Neural cell (in vitro differentiated cells): ENCODE data around the gene PIP5K1A.

Source experiments
- EZH2 ChIP-seq: fragments of 200-600, 300-800 bp; shearing (Covaris generic), sonication (generic); IDR thresholded peaks from 2 replicates; pipeline ENCODE4 v1.6.1; 2014; ENCODE audit warnings: antibody characterized with exemption, low read length, borderline replicate concordance, mild to moderate bottlenecking; ENCODE audit not compliant: insufficient read depth, poor library complexity, severe bottlenecking
- POLR2AphosphoS5 ChIP-seq: IDR thresholded peaks from 2 replicates; pipeline ENCODE4 v1.6.1; 2012
- RAD21 ChIP-seq: fragments of 450-650 bp; conservative IDR thresholded peaks from 2 replicates; pipeline ENCODE4 v1.6.1; 2014; ENCODE audit warnings: antibody characterized with exemption, mild to moderate bottlenecking, moderate library complexity
- TAF1 ChIP-seq: IDR thresholded peaks from 2 replicates; pipeline ENCODE4 v1.6.1; 2012; ENCODE audit warnings: low read depth
- TF ChIP-seq, protein P1 (sequence below): fragments of 450-650 bp; IDR thresholded peaks from 2 replicates; pipeline ENCODE4 v1.5.1; 2014; ENCODE audit warnings: antibody characterized with exemption, mild to moderate bottlenecking, moderate library complexity; ENCODE audit not compliant: poor library complexity, severe bottlenecking
- TF ChIP-seq, protein P2 (sequence below): IDR thresholded peaks from 2 replicates; pipeline ENCODE4 v1.6.1; 2012; ENCODE audit warnings: borderline replicate concordance

DNA sequence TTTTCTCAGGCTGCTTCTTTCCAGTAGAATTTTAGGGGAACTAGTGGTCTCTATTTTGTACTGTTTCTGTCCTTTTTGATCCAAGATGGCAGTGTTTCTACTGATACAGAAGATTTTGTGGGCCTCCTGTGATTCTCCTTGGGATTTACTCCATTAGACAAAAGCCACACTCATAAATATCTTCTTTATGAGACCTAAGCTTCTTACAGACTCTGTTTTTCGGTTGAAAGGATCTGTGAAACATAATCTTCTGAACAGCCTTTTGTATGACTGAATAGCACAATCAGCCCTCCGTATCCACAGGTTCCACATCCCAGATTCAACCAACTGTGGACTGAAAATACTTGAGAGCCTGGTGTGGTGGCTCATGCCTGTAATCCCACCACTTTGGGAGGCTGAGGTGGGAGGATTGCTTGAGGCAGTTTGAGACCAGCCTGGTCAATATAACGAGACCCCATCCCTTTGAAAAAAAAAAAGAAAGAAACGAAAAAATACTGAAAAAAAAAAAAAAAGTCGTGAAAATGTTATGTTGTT lies 45.4 kb downstream of the PIP5K1A start:
- no peak for TF ChIP-seq EZH2
- TF ChIP-seq, protein P1, sequence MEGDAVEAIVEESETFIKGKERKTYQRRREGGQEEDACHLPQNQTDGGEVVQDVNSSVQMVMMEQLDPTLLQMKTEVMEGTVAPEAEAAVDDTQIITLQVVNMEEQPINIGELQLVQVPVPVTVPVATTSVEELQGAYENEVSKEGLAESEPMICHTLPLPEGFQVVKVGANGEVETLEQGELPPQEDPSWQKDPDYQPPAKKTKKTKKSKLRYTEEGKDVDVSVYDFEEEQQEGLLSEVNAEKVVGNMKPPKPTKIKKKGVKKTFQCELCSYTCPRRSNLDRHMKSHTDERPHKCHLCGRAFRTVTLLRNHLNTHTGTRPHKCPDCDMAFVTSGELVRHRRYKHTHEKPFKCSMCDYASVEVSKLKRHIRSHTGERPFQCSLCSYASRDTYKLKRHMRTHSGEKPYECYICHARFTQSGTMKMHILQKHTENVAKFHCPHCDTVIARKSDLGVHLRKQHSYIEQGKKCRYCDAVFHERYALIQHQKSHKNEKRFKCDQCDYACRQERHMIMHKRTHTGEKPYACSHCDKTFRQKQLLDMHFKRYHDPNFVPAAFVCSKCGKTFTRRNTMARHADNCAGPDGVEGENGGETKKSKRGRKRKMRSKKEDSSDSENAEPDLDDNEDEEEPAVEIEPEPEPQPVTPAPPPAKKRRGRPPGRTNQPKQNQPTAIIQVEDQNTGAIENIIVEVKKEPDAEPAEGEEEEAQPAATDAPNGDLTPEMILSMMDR, result no peak
- TF ChIP-seq POLR2AphosphoS5, result no peak
- TF ChIP-seq, protein P2, sequence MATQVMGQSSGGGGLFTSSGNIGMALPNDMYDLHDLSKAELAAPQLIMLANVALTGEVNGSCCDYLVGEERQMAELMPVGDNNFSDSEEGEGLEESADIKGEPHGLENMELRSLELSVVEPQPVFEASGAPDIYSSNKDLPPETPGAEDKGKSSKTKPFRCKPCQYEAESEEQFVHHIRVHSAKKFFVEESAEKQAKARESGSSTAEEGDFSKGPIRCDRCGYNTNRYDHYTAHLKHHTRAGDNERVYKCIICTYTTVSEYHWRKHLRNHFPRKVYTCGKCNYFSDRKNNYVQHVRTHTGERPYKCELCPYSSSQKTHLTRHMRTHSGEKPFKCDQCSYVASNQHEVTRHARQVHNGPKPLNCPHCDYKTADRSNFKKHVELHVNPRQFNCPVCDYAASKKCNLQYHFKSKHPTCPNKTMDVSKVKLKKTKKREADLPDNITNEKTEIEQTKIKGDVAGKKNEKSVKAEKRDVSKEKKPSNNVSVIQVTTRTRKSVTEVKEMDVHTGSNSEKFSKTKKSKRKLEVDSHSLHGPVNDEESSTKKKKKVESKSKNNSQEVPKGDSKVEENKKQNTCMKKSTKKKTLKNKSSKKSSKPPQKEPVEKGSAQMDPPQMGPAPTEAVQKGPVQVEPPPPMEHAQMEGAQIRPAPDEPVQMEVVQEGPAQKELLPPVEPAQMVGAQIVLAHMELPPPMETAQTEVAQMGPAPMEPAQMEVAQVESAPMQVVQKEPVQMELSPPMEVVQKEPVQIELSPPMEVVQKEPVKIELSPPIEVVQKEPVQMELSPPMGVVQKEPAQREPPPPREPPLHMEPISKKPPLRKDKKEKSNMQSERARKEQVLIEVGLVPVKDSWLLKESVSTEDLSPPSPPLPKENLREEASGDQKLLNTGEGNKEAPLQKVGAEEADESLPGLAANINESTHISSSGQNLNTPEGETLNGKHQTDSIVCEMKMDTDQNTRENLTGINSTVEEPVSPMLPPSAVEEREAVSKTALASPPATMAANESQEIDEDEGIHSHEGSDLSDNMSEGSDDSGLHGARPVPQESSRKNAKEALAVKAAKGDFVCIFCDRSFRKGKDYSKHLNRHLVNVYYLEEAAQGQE, result no peak
- no peak for TF ChIP-seq RAD21
- no peak for TF ChIP-seq TAF1
